GM12878 (cell line): ENCODE data around the gene SBF2. TPM values are rescaled to one million over a fixed set of nuclear protein-coding genes. Genes with fewer than 3 reads are reported as not detected.

ENCODE experiments used
- ATF7 ChIP-seq: fragments of 450-650 bp; IDR thresholded peaks from 2 replicates; pipeline ENCODE4 v1.6.1; 2016; ENCODE audit warnings: low read depth, mild to moderate bottlenecking
- BRCA1 ChIP-seq: IDR thresholded peaks from 2 replicates; pipeline ENCODE4 v1.6.1; 2011; ENCODE audit warnings: low read depth, low read length, improper control_type of control experiment
- CBX3 ChIP-seq: fragments of 200-600 bp; sonication (generic); IDR thresholded peaks from 2 replicates; pipeline ENCODE4 v1.6.1; 2016; ENCODE audit warnings: low read depth, borderline replicate concordance
- EED ChIP-seq: sonication (generic); IDR thresholded peaks from 2 replicates; pipeline ENCODE4 v1.6.1; 2016; ENCODE audit warnings: antibody characterized with exemption, low read depth
- FOXM1 ChIP-seq: IDR thresholded peaks from 2 replicates; pipeline ENCODE4 v1.6.1; 2012; ENCODE audit warnings: low read depth, mild to moderate bottlenecking, inconsistent platforms, low read length, moderate library complexity
- HDGF ChIP-seq: fragments of 450-650 bp; IDR thresholded peaks from 2 replicates; pipeline ENCODE4 v1.6.1; 2016; ENCODE audit warnings: antibody characterized with exemption
- IKZF2 ChIP-seq, 2 experiments: fragments of 450-650 bp; IDR thresholded peaks; 2 replicates each; pipeline ENCODE4 v1.6.1; 2017; ENCODE audit warnings: mild to moderate bottlenecking in 2 of 2, moderate library complexity in 2 of 2
- MEF2B ChIP-seq: fragments of 450-650 bp; IDR thresholded peaks from 2 replicates; pipeline ENCODE4 v1.6.1; 2018; ENCODE audit warnings: mild to moderate bottlenecking, moderate library complexity; ENCODE audit not compliant: partially characterized antibody, poor library complexity, severe bottlenecking
- NBN ChIP-seq: fragments of 450-650 bp; IDR thresholded peaks from 2 replicates; pipeline ENCODE4 v1.6.1; 2016
- NR2C1 ChIP-seq: fragments of 450-650 bp; IDR thresholded peaks from 2 replicates; pipeline ENCODE4 v1.6.1; 2017; ENCODE audit warnings: antibody characterized with exemption, mild to moderate bottlenecking, moderate library complexity
- NRF1 ChIP-seq: conservative IDR thresholded peaks from 2 replicates; pipeline ENCODE4 v1.6.1; 2011; ENCODE audit warnings: mild to moderate bottlenecking, low read depth, low read length, improper control_type of control experiment
- PAX8 ChIP-seq: fragments of 450-650 bp; IDR thresholded peaks from 2 replicates; pipeline ENCODE4 v1.6.1; 2017; ENCODE audit warnings: mild to moderate bottlenecking, moderate library complexity
- POLR2A ChIP-seq: IDR thresholded peaks from 2 replicates; pipeline ENCODE4 v1.6.1; 2011; ENCODE audit warnings: low read depth, mild to moderate bottlenecking, low read length
- RELA ChIP-seq: fragments of 450-650 bp; IDR thresholded peaks from 2 replicates; pipeline ENCODE4 v1.8.0; 2014; ENCODE audit warnings: borderline replicate concordance; ENCODE audit not compliant: partially characterized antibody
- SIN3A ChIP-seq: IDR thresholded peaks from 2 replicates; pipeline ENCODE4 v1.6.1; 2012; ENCODE audit warnings: low read depth, low read length, improper control_type of control experiment
- SMC3 ChIP-seq: IDR thresholded peaks from 2 replicates; pipeline ENCODE4 v1.6.1; 2011; ENCODE audit warnings: low read length, improper control_type of control experiment, borderline replicate concordance
- SPI1 ChIP-seq: IDR thresholded peaks from 2 replicates; pipeline ENCODE4 v1.6.1; 2011; ENCODE audit warnings: low read depth, mild to moderate bottlenecking, low read length, moderate library complexity, borderline replicate concordance; ENCODE audit not compliant: insufficient read depth
- SRF ChIP-seq, 2 experiments: IDR thresholded peaks; 2 replicates each; pipeline ENCODE4 v1.6.1; 2011; ENCODE audit warnings: low read depth in 2 of 2, low read length in 2 of 2, mild to moderate bottlenecking in 1 of 2, moderate library complexity in 1 of 2
- STAT3 ChIP-seq: IDR thresholded peaks from 2 replicates; pipeline ENCODE4 v1.6.1; 2011; ENCODE audit warnings: low read depth, low read length, improper control_type of control experiment
- TCF7 ChIP-seq: IDR thresholded peaks from 2 replicates; pipeline ENCODE4 v1.6.1; 2014; ENCODE audit warnings: antibody characterized with exemption, borderline replicate concordance
- WRNIP1 ChIP-seq: IDR thresholded peaks from 2 replicates; pipeline ENCODE4 v1.6.1; 2011; ENCODE audit warnings: low read depth, low read length, improper control_type of control experiment, borderline replicate concordance
- ZBTB4 ChIP-seq: fragments of 450-650 bp; formaldehyde crosslinking; IDR thresholded peaks from 2 replicates; pipeline ENCODE4 v1.4.0; 2022; ENCODE audit warnings: mild to moderate bottlenecking, moderate library complexity
- ZSCAN29 ChIP-seq: fragments of 450-650 bp; IDR thresholded peaks from 2 replicates; pipeline ENCODE4 v1.6.1; 2017; ENCODE audit warnings: mild to moderate bottlenecking, moderate library complexity
- polyA plus RNA-seq, 11 experiments: library from polyadenylated mRNA; depleted of rRNA in 4 of 11; unstranded in 6 of 11; stranded (reverse) in 5 of 11; fragments of >200 nt; fragmentation: Nextera tagmentation in 4 of 11; fragmentation: Illumina TruSeq in 1 of 11; extraction: Ambion mirVana in 4 of 11; extraction: Trizol in 1 of 11; gene quantifications; 1 replicate in 1 of 11; 2 replicates in 10 of 11; pipeline versions ENCODE4 v1.2.1 to v1.2.3, GENCODE V29; 2011 to 2016; ENCODE audit warnings: inconsistent platforms in 2 of 11, missing spikeins in 2 of 11, low read depth in 1 of 11
- total RNA-seq, 4 experiments: library from RNA; depleted of rRNA in 3 of 4; stranded (reverse); fragments of >200 nt in 3 of 4; fragmentation: Illumina TruSeq in 1 of 4; extraction: Trizol in 1 of 4; gene quantifications; 2 replicates each; pipeline versions ENCODE4 v1.2.1 to v1.2.3, GENCODE V29; 2013 to 2021
- TF ChIP-seq, protein P1 (sequence below), 3 experiments: IDR thresholded peaks in 2 of 3; conservative IDR thresholded peaks in 1 of 3; 2 replicates each; pipeline ENCODE4 v1.5.1; 2011; ENCODE audit warnings: low read depth in 3 of 3, low read length in 3 of 3, mild to moderate bottlenecking in 3 of 3, control low read depth in 2 of 3, moderate library complexity in 2 of 3, inconsistent platforms in 1 of 3, mixed read lengths in 1 of 3; ENCODE audit not compliant: control insufficient read depth in 2 of 3, insufficient read depth in 1 of 3; ENCODE audit errors: extremely low read depth in 1 of 3
- TF ChIP-seq, protein P2 (sequence below): IDR thresholded peaks from 2 replicates; pipeline ENCODE4 v1.6.1; 2012; ENCODE audit warnings: low read depth, low read length, improper control_type of control experiment

Gene SBF2
- total and polyA plus RNA-seq, 10 of the 15 experiments (the other 5 are each of a cell fraction or from before 2014, with no cell fraction given), result 0.24 to 2.3 (median 1.1) TPM

DNA sequence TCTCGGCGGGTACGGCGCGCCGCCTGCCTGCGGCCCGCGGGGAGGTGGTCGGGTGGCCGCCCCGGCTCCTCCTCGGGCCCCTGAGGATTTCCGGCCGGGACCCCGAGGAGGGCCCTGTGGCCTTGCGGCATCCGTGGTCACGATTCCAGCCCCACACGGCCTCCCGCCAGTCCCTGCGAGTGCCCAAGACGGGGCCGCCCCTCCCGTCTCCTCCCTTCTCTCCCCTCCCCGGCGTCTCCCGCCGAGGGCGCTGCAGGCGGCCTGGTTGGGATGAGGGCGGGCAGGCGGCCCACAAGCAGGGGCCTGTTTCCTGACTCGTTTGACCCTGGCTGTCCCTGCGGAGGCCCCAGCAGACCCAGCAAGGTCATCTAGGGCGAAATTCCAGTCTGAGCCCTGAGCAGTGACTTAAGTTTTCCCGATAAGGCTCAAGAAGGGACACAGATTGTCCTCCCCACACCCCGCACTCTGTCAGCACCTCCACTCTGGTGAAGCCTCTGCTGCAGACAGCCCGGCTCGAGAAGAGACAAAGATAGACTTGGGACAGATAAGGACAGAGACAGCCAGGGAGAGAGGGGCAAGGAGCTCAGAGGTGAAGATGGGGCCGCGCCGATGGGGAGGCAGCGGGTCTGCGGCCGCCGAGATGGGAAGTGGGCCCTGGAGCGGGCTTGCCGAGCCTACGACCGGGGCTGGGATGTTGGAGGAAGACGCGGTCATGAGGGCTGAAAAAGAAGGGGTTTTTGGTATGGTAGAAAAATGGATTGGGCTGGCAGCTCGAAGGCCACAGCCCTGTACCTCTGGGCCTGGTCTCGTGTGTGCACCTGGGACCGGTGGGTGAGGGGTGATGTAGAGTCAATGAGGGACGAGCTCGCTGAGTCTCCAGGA lies 535.1 kb downstream of the SBF2 start (continued):
- TF ChIP-seq EED, result peak; percentile 29; the same call in 1 of the 2 replicates
- TF ChIP-seq FOXM1, result no peak
- TF ChIP-seq PAX8, result no peak
- no peak for TF ChIP-seq CBX3
- no peak for TF ChIP-seq MEF2B
- TF ChIP-seq, protein P1, sequence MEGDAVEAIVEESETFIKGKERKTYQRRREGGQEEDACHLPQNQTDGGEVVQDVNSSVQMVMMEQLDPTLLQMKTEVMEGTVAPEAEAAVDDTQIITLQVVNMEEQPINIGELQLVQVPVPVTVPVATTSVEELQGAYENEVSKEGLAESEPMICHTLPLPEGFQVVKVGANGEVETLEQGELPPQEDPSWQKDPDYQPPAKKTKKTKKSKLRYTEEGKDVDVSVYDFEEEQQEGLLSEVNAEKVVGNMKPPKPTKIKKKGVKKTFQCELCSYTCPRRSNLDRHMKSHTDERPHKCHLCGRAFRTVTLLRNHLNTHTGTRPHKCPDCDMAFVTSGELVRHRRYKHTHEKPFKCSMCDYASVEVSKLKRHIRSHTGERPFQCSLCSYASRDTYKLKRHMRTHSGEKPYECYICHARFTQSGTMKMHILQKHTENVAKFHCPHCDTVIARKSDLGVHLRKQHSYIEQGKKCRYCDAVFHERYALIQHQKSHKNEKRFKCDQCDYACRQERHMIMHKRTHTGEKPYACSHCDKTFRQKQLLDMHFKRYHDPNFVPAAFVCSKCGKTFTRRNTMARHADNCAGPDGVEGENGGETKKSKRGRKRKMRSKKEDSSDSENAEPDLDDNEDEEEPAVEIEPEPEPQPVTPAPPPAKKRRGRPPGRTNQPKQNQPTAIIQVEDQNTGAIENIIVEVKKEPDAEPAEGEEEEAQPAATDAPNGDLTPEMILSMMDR (IDR thresholded peaks at IDR 0.05 in 2 of 3, conservative IDR thresholded peaks at IDR 0.05 in 1 of 3; ENCODE audit: control insufficient read depth in 2 of 3, extremely low read depth in 1 of 3, insufficient read depth in 1 of 3, low read depth in 3 of 3, low read length in 3 of 3), result peak in 2 of 3 experiments; percentile 19 to 28; a peak in 3 of 6 replicates
- peak; percentile 7; the same call in 1 of the 2 replicates for TF ChIP-seq POLR2A
- TF ChIP-seq NBN, result no peak
- TF ChIP-seq STAT3, result no peak
- TF ChIP-seq SPI1, result no peak
- TF ChIP-seq WRNIP1, result no peak
- TF ChIP-seq, protein P2, sequence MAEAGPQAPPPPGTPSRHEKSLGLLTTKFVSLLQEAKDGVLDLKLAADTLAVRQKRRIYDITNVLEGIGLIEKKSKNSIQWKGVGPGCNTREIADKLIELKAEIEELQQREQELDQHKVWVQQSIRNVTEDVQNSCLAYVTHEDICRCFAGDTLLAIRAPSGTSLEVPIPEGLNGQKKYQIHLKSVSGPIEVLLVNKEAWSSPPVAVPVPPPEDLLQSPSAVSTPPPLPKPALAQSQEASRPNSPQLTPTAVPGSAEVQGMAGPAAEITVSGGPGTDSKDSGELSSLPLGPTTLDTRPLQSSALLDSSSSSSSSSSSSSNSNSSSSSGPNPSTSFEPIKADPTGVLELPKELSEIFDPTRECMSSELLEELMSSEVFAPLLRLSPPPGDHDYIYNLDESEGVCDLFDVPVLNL, result no peak
- no peak for TF ChIP-seq NRF1
- TF ChIP-seq RELA, result no peak
- no peak for TF ChIP-seq BRCA1
- no peak for TF ChIP-seq HDGF
- TF ChIP-seq ATF7, result no peak
- TF ChIP-seq SMC3, result no peak
- no peak for TF ChIP-seq ZSCAN29
- TF ChIP-seq ZBTB4, result no peak
- peak in 1 of 2 experiments; percentile 41; a peak in 1 of 4 replicates for TF ChIP-seq IKZF2 (IDR thresholded peaks at IDR 0.05)
- no peak for TF ChIP-seq SIN3A
- no peak for TF ChIP-seq SRF (IDR thresholded peaks at IDR 0.05; ENCODE audit: low read depth in 2 of 2, low read length in 2 of 2)
- no peak for TF ChIP-seq NR2C1
- TF ChIP-seq TCF7, result no peak
